Measurements from ENCODE around the gene MAML3.
"Not testable (repeated sequence)": the region's sequence is repeated elsewhere in the genome, so short reads cannot be mapped to it uniquely, and the experiment has no call there.

The MAML3 gene

DNA sequence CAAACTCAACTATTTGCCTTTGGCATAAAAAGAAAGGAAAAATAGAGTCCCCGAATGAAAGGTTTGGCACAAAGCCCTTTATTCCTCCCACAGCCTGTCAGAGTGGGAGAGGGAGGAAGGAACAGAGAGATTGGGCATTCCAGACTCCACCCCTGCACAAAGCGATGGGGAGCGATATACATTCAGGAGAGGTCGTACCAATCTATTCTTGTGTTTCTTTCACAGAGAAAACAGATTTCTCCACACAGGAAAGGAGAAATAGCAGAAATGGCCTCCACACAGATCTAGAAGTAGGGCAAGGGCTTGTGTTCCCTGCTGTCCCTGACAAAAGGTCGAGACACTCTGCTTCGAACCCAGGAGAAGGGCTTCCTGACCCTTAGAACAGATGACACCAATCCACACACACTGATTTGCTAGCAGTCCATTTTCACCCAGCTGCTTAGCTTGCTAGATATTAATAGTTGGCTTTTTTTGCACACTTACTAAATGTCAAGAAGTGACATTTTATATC lies 197.4 kb downstream of the MAML3 start:
- DNase-seq = no peak

- peak; percentile 17 for DNase-seq
Measured at GRCh38 chr4:139955600-139955999, 198.4 kb downstream of the MAML3 start.

DNA sequence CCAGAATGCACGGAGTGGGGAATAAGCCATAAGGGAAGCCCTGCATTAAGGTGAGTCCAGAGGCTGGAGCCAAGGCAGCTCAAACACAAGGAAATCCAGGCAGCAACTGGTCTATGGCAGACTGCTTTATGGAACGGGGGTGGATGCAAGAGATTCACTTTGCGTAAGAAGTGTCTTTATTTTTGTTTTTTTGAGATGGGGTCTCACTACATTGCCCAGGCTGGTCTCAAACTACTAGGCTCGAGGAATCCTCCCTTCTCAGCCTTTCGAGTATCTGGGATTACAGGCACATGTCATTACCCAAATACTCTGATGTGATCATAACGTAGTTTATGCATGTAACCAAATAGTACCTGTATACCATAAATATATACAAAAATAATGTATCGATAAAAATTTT lies 199.5 kb downstream of the MAML3 start:
- DNase-seq = no peak

DNA sequence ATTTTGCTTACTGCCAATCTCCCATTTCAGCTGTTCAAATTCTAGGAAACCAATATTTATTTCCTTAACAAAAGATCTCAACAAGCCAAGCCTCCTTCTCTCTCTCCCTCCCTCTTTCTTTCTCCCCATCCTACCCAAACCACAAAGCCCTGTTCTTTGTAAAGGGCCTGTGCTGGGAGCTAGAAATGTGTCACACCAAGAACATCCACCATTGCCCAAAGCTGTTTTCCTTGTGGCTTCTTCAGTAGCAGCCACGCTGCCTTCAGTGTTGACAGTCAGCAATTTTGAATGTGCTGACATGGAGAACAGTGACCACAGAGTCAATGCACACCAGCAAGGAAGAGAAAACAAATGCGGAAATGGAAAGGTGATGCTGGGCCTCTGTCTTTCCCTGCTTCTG lies 203.0 kb downstream of the MAML3 start:
- DNase-seq = no peak

- no peak for DNase-seq
Measured at GRCh38 chr4:139950568-139950967, 203.4 kb downstream of the MAML3 start.

DNA sequence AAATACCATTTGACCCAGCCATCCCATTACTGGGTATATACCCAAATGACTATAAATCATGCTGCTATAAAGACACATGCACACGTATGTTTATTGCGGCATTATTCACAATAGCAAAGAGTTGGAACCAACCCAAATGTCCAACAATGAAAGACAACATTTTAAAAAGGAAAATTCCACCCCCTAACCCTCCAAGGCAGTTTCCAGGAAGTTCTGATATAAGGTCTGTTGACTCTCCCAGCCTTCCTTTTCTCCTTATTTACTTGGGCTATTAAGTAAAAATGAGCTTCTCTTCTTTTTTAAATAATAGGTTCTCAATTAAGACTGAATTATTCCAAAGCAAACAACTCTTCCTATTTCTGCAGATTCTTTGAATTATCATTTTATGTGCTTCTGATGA lies 209.1 kb downstream of the MAML3 start:
- not testable (repeated sequence) for DNase-seq

- no peak for DNase-seq
Measured at GRCh38 chr4:139943277-139943676, 210.7 kb downstream of the MAML3 start.

DNA sequence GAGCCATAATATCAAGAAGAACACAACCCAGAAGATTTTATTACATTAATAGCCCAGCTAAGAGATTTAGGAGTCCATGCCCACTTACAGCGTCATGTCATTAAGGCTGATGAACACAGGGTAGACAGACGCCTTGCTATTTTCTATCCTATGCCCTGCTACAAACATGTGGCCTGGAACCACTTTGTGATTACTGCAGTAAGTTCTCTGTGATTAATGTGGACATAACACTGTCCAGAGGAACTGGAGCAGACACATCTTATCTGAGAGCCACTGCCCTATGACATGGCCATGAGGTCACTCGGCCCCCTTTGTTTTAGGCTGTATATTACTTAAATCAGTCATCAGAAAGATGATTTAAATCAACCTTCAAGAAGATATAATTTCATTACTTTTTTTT lies 211.7 kb downstream of the MAML3 start:
- no peak for DNase-seq

DNA sequence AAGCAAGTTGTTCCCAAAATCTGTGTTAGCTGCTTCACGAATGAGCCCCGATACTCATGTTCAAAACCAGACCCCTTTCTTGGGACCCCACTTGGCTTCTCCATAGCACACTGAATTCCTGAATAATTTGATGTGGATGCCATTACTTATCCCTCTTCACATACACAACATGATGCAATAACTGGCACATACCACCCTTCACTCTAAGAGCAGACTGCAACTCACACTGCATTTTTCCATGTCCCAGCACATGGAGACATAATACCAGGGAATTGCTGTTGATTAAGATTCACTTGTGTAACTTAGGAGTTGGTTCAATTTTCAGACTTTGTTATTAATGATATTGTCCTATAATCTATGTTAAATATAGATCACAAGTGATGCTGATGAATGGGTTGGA lies 213.4 kb downstream of the MAML3 start:
- DNase-seq = no peak

GRCh38 chr4:139938414-139938813 lies 215.6 kb downstream of the MAML3 start:
- DNase-seq = no peak

GRCh38 chr4:139935911-139936310 lies 218.1 kb downstream of the MAML3 start:
- DNase-seq = no peak

DNA sequence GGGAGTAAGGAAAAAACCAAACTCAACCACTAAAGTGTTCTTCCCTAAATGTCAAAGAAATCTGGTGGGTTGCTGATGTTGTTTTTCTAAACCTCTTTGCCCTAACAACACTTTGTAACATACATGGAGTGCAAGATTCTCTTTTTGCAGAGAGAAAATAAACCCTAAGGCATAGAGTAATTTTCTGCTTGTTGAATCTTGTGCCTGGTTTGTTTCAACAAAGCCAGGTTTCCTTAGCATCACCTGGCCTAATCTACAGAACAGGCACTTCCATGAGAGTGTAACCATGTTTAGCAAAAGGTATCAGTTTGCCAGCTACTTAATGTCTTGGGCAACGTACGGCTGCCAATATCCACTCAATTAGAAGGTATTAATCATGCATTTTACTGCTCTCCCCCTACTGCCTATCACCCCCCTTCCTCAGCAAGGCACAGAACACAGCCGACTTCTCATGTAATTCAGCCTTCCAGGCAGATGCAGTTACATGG lies 219.2 kb downstream of the MAML3 start:
- peak; percentile 10 for DNase-seq

DNA sequence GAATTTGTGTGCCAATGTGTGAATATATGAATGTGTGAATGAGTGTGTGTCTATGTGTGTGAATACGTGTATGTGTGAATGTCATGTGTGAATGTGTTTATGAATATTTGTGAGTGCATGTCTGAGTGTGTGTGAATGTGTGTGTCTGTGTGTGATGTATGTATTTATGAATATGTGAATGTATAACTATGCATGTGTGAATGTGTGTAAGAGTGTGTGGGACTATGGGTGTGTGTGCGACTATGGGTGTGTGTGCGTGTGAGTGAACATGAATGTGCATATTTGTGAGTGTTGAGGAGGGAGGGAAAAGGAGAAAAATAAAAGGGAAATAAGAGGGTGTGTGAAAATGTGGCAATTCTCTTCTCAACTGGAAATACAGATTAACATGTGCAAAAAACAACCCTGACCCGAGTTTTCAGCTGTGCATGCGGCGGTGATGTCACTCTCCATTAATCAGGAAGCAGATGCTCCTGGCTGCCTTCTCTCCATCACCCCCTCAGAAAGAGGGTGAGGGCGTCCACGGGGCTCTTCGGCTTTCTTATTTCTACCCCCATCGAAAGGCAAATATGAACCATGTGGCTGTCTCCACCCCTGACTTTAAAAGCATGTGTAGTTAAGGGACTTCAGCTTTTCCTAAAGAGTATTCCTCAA lies 219.8 kb downstream of the MAML3 start:
- no peak for DNase-seq

DNA sequence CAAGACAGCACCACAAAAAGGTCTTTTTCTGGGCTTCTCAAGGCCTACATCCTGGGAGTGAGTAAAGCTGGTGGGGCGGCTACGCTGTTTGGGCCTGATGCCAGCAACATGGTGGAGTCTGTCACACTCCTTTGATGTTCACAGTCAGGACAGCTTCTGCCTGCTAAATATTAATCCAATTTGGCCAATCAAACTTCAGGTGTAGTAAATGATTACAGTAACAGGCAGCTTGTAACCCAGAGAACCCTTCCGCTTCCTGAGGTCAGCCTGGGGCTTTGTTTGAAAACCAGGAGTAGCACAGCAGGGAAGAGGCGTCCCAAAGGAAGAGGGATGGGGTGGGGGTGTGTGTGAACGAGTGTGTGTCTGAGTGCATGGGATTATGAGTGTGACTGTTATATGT lies 220.4 kb downstream of the MAML3 start:
- DNase-seq = no peak

DNA sequence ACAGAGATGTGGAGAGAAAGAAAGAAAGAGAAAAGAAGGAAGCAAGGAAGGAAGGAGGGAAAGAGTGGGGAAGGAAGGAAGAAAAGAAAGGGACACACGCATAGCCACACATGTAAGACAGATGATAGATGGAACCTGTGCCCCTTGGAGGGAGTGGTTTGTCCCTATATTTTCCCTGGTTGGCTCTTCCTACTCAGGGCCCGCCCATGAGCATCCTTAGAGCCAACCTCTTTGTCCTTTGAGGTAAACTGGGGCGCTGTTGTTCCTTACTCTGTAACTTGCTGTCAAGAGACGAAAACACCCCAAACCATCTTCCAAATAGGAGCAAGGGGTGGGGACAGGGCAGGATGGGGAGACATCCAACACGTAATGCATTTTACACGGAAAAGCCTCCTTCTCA lies 220.9 kb downstream of the MAML3 start:
- DNase-seq = no peak

- DNase-seq = no peak
Measured at GRCh38 chr4:139924782-139925181, 229.2 kb downstream of the MAML3 start.

DNA sequence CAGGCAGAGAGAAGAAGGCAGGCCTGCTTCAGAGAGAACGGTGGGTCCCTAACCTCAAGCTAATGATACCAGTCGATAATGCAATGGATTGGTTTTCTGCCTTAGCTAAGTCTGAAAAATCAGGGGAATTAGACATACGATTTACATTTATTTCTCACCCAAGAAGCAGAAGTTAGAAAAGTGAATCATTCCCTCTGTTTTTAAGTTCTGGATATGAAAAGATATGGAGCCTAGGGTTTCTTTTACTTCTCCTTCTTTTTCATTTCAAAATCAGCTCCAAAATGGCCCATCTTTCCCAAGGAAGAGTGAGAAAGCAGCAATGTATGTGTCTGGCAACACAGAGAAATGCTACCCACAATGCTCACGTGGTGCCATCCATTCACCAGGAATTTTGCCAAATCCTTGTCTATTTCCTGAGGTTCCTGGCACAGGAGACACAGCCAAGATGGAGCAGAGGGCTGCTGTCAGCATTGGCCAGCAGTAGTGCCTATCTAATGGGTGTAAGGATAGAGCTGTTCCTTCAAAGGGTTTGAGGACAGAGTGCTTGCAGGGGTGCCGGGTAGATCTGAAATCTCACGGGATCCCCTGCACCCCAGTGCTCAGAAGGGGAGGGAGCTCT lies 231.5 kb downstream of the MAML3 start:
- no peak for DNase-seq

GRCh38 chr4:139921429-139922184 lies 232.4 kb downstream of the MAML3 start:
- peak; percentile 71 for DNase-seq

DNA sequence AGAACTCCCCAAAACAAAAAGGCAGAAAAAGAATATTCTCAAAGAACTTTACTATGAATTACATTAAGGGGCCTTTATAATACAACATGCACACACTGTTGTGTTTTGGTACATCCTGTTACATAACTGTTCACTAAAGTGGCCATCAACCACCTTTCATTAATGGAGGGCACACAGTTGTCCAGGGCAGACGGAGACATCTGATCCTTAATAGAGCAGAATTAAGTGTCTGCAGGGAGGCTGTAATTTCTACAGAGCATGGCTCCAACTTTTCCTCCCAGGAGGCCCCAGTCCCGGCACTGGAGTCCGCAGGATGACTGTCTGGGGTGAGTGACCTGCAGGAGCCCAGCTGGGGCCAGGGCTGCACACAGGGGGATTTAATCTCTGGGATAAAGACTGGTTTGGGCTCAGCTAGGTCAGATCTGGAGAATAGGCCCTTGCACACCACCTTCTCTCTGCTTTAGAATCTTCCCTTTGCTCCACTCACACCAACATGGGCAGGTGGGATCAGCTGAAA lies 233.4 kb downstream of the MAML3 start:
- no peak for DNase-seq

DNA sequence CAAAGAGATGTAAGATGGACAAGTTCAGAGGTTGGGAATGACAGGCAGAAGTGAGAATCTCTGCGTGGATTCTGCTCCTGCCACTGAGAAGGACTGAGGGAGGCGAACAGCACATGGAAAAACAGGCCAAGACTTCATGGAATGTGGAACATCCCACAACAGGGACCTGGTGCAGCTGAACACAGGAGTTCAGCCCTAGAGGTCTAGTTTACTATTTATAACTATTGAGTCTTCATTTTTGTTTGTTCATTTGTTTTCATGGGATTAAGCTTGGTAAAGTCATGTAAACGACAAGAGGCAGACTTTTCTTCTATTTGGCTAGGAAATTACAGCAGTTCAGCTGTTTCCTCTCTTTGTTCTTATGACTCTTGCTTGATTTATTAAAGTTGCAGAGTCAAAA lies 234.5 kb downstream of the MAML3 start:
- DNase-seq = no peak

DNA sequence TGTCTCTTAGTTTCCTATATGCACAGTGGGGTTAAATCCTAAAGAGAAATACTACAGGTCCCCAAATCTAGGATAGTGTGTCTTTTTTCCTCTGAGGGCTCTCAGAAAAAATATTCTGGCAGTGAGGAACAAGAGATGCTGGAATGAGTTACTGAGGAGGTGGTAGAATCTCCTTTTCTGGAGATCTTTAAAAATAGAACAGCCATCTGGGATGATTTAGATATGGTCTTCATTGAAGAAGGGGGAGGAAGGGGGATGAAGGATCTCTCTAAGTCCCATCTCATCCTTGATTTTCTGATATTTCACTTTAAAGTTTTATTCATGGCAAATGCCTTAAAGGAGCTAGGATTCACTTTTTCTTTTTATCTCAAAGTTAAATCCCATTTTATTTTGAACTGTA lies 235.0 kb downstream of the MAML3 start:
- DNase-seq = no peak

DNA sequence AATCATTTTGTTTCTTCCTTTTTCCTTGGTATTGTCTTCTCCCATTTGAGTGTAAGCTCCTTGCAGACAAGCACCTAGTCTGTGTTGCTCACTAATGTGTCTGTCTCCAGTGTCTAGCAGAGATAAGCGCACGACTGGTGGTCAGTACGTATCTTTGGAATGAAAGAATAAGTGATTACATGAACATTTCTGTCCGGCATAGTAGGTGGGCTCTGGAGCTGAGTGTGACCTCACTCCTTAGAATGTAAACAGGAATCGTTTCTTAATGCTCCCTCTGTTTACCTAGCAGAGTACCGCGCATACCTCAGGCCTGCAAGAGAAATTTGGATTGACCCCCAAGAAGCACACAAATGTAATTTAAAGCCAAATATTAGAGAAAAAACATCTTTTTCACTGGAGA lies 235.4 kb downstream of the MAML3 start:
- no peak for DNase-seq

- DNase-seq = no peak
Measured at GRCh38 chr4:139917896-139918295, 236.1 kb downstream of the MAML3 start.

DNA sequence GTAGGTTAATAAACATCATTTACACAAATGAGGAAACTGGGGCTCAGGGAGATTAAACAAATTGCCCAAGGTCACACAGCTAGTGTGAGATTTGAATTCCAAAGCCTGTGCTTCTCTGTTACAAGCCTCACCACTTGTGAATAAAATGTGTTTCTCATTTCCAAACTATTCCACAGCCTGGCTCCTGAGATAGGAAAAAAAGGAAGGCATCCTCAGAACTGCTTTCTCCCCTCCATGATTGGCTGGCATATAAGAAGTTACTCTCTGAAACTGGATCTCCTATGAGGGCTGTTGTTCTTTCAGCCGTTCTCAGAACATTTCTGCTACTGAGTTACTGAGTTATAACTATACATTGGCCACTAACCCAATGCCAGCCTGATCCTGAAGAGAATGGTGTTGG lies 237.9 kb downstream of the MAML3 start:
- no peak for DNase-seq

Data from NCI-H2107 (cell line).